Ramos (cell line): ENCODE data around the gene TMEM18.

Experiments
- in situ Hi-C: fragments of 300-500 bp; cut with MboI; formaldehyde crosslinking; loops from one replicate; pipeline ENCODE4 v1.14.3; 2022; ENCODE audit warnings: low sequenced_read_pairs; ENCODE audit not compliant: unreplicated experiment

TMEM18 gene

GRCh38 chr2:655626-656025, 21.6 kb downstream of the TMEM18 start:
- in situ Hi-C loops, result no loop called here

DNA sequence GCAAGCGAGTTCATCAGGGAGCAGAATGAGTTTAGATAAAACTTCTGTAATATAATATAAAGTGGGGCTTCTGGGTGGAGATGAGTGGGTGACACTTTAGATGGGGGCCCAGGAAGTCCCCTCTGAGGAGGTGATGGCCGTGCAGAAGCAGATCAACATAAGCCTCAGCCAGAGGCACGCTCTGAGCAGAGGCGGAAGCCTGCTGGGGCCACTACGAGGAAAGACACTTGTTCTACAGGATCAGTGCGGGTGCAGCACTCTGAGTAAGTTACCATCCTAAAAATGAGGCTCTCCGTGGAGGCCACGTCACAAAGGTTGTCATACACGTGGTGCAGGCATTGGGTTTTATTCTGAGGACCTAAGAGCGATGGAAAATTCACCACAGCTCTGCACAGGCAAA, 22.3 kb downstream of the TMEM18 start:
- in situ Hi-C loops, result no loop called here

GRCh38 chr2:653645-654425, 23.4 kb downstream of the TMEM18 start:
- in situ Hi-C loops, result no loop called here

- in situ Hi-C loops, result no loop called here
Observed at GRCh38 chr2:652881-653480, 24.2 kb downstream of the TMEM18 start.

DNA sequence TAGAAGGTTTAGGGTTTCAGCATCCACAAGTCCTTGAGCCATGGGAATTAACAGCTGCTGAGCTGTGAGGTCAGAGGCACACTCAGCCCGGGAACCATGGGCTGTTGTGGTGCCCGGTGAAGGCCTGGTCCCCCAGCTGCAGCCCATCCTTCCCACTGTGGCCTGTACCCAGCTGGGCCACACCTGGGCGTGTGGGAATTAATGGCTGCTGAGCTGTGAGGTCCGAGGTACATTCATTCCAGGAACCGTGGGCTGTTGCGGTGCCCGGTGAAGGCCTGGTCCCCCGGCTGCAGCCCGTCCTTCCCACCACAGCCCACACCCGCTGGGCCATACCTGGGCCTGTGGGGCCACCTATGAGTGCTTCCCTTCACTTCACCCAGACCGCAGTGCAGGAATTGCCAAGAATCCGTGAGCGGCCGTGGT, 25.2 kb downstream of the TMEM18 start:
- in situ Hi-C loops, result no loop called here

- in situ Hi-C loops, result no loop called here
Observed at GRCh38 chr2:650343-651310, 26.6 kb downstream of the TMEM18 start.

GRCh38 chr2:649426-650342, 27.5 kb downstream of the TMEM18 start:
- in situ Hi-C loops, result no loop called here

DNA sequence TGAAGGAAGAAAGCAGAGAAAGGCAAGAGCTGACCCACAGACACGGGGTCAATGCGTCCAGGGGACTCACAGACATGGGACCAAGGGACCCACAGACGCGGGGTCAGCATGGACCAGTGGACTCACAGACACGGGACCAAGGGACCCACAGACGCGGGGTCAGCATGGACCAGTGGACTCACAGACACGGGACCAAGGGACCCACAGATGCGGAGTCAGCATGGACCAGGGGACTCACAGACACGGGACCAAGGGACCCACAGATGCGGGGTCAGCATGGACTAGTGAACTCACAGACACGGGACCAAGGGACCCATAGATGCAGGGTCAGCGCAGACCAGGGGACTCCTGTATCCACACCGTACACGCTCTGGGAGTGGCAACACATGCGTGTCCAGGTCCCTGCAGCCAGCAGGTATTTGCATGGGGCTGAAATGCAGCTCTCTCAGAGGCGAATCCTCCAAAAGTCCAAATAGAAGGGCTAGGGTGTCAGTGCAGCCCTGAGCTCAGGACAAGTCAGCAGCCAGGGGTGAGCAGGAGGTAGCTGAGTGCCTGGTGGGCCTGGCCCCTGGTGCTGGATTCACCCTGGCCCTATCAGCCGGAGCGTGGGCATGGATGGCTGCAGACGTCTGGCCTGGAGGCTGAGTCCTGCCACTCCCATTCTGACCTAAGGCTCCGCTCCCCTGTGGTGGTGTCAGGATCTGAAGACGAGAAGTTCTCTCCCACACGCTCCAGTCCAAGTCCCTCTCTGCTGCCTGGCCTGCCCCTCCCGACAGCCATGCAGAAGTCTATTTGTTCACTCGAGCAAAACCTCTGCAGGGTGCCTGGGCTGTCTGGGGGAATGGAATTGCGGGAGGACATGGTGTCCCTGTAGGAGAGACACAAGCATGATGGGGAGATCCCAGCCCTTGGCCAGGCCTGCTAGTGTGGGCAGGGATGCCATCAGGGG, 28.5 kb downstream of the TMEM18 start:
- in situ Hi-C loops, result no loop called here

- in situ Hi-C loops, result no loop called here
Observed at GRCh38 chr2:647691-648231, 29.4 kb downstream of the TMEM18 start.

- in situ Hi-C loops, result no loop called here
Observed at GRCh38 chr2:647003-647560, 30.1 kb downstream of the TMEM18 start.

GRCh38 chr2:644871-645270, 32.3 kb downstream of the TMEM18 start:
- in situ Hi-C loops, result no loop called here

GRCh38 chr2:643761-644160, 33.4 kb downstream of the TMEM18 start:
- in situ Hi-C loops, result no loop called here

DNA sequence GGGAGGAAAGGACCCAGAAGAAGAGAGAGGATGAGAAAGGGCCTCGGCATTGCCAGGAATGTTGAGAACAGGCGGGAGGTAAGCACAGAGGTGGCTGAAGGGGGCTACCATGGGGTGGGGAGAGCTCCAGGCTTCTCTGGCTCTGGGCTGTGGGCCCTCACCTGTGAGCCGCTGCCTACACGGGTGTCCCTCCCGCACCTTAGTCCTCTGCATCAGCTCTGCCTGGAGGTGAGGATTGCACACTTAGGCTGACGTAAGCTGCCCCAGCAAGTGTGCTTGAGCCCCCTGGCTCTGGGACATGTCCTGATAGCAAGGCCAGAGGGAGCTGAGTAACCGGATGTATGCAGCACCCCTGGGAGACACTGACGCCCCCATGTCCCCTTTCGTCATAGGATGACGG, 33.9 kb downstream of the TMEM18 start:
- in situ Hi-C loops, result no loop called here

DNA sequence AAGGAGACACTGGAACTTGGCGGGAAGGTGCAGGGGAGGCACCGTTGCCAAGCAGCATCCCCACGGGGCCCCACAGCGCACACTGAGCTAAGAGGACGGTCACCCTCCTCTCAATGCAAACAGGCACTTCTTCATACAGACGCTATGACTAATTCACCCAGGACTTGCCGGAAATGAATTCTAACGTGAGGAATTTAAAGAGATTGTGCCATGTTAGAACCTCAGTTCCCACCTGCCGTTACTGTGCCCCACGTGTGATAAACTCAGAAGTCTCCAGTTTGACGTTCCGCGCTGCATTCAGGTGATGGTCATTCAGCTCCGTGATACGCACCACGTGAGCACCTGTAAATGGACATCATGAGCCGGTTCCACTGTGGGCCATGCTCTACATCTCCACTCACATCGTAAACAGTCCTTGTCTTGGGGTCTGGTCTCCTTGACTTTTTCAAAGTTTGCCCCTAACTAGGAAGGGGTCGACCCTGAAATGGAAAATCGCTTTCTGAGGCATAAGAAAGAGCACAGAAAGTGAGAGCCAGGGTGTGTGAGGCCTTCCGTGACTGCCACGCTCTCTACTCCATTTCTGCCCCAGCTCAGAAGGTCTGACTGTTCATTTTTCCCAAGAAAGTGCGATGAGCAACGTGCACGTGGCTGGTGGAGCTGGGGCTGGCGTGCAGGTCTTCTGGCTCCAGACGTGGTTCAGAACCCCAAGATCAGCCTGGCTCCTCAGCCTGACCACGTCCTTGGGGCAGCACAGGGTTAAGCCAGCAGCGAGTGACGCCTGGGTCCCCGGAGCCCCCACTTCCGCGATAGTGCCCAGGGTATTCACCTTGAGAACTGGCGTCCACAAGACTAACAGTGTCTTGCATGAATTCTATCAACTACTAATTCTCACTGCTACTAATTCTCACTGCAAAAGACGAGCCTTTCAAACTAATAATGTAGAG, 35.1 kb downstream of the TMEM18 start:
- in situ Hi-C loops, result no loop called here

DNA sequence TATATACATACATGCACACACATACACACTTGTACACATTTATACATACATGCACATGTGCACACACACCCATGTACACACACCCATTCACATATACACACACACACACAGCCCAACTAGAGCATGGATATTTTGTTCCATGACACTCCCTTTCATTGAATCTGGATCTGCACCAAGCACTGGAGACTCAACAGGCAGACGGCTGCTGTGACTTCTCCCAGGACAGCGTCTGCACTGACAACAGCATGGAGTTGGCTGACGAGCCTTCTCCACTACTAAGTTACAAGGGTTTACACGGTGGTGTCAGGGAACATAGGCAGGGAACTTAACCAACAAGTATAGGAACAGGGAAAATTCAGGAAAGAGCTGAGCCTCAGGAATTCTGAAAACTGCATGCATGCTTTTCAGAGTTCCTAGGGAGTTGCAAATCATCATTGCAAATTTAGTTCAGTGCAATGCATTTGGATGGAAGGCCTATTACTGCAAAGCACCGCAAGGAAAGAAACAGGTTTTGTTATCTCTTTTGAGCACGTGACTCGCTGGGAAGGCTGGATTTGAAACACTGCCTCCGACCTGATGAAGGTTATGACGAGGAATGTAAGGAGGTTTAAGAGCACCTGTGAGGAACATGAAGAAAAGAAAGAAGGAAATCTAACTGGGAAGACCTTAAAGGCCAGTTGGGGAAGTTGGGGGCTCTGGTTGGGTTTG, 35.9 kb downstream of the TMEM18 start:
- in situ Hi-C loops, result no loop called here

GRCh38 chr2:639703-640102, 37.5 kb downstream of the TMEM18 start:
- in situ Hi-C loops, result no loop called here

DNA sequence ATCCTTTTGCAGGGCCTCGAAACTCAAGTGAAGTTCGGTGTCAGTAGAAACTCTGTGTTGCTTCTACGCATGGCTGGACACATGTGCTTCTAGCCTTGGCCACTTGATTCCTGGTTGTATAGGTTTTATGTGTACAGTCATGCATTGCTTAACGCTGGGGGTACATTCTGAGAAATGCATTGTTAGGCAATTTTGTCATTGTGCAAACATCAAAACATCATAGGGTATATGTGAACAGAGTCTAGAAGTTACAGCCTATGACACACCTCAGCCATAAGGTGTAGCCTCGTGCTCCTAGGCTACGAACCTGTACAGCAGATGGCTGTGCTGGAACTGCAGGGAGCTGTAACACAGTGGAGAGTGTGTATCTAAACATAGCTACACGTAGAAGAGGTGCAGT, 39.4 kb downstream of the TMEM18 start:
- in situ Hi-C loops, result no loop called here
